Left ventricle myocardium superior (tissue), 1 donor: ENCODE measurements around the gene SLC4A1. TPM values are rescaled to one million over a fixed set of nuclear protein-coding genes. Genes with fewer than 3 reads are reported as not detected.
A peak's percentile ranks its signal among the peaks of the same experiment; 100 is the strongest.

ENCODE experiments used
- ATAC-seq: fragments of 200-7000 bp; cut with Tn5 transposase; one replicate; pipeline ENCODE4 v1.9.1; 2020; ENCODE audit warnings: mild to moderate bottlenecking, moderate library complexity
- DNase-seq: peaks from one replicate; pipeline ENCODE4 v3.0.0-alpha.2; 2020
- intact Hi-C: fragments of 100-400 bp; cut with micrococcal nuclease; formaldehyde crosslinking; loops from one replicate; pipeline ENCODE4 v1.11.0; 2022
- total RNA-seq: library from RNA; stranded (reverse); fragmentation: NEBNext Ultra II Directional; extraction: Animal tissue kit (Norgen Biotek cat#: 25700); gene quantifications from one replicate; pipeline ENCODE4 v1.2.1, GENCODE V29; 2021
- donor health status: DM: no; HTN: yes; CAD: no; lungs with severe emphysema.

SLC4A1 gene
- total RNA-seq, 1 donor from 2014 or later = not detected

DNA sequence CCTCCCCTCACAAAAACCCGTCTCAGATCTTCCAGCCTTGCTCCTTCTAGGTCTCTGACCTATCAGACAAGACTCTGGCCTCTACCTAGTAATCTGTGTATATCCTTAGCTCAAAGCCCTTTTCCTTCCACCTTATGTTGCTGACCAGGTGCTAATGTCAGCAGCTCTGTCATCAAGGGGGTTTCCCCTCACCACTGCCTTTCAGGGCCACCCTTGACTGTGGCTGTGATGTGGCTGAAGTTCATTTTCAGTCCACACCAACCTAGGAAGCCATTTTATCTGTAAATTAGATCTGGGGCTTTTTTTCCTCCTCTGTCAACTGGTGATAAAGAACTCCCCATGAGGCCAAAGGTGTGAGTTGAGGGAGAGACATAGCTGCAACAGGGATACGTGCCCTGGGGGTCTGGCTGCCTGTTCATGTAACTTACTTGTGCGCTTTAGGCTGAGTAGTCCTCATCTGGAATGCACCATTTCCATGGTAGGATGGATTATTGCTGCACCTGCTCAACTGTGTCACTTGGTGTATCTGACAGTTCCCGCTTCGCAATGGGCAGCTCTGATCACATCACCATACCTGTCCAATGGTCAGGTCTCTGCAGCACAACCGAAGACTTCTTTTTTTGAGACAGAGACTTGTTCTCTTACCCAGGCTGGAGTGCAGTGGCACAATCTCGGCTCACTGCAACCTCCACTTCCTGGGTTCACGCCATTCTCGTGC, 25.7 kb upstream of the SLC4A1 start:
- intact Hi-C loops = no loop called here
- DNase-seq (no peak), ATAC-seq (no peak)

- DNase-seq = no peak
- ATAC-seq = no peak
- intact Hi-C loops = no loop called here
These were observed 19.7 kb upstream of the SLC4A1 start for GRCh38 chr17:44287651-44288050.

DNA sequence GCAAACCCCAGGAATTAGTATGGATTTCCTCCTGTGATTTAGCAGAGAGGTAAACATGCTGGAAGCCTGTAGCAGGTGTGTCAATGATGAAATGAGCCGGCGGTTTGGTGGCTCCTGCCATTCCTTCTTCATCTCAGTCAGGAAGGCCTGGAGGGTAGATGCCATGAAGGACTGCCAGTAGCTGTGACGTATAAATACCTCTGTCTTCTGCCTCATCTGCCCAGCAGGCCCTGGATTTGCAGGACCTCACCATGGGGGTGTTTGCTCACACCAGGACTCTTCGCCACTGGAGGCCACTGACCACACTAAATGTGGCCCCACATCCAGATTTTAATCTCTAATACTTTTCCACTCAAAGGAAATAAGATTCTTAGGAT, 16.1 kb upstream of the SLC4A1 start:
- intact Hi-C loops = no loop called here

GRCh38 chr17:44283344-44284023, 15.5 kb upstream of the SLC4A1 start:
- intact Hi-C loops = no loop called here
- ATAC-seq (no peak), DNase-seq (no peak)

More for the DNA sequence above, 16.1 kb upstream of the SLC4A1 start:
- ATAC-seq (no peak), DNase-seq (no peak)

GRCh38 chr17:44282264-44282663, 14.3 kb upstream of the SLC4A1 start:
- DNase-seq = no peak
- intact Hi-C loops = no loop called here
- ATAC-seq = no peak

- ATAC-seq (no peak), DNase-seq (no peak)
- intact Hi-C loops = no loop called here
These were observed 13.6 kb upstream of the SLC4A1 start for GRCh38 chr17:44281570-44281969.

DNA sequence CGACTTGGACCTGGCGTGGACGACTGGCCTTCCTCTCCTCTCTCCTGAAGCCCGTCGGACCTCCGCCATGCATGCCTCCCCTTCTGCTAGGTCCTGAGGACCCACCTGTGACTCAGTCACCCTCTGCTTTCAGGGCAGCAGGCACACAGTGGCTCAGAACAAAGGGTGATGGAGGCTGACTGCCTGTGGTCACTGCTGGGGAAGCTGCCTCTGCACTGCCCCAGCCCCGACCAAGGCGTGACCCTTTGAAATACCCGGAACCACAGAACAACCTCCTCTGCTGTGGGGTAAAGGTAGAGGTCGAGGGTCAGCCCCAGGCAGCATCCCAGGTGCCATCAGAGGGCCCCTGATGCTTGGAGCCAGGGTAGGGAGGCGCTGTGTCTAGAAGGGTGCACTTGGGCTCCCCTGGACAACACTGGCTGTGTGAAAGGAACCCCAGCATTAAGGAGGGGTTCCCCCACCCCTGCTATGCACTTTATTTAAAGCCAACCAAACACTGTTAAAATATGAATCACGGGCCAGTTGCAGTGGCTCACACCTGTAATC, 12.5 kb upstream of the SLC4A1 start:
- ATAC-seq = no peak
- no peak for DNase-seq
- intact Hi-C loops = no loop called here

- intact Hi-C loops = no loop called here
- DNase-seq (peak; percentile 83), ATAC-seq (peak; percentile 97)
These were observed 11.9 kb upstream of the SLC4A1 start for GRCh38 chr17:44279666-44280391.

DNA sequence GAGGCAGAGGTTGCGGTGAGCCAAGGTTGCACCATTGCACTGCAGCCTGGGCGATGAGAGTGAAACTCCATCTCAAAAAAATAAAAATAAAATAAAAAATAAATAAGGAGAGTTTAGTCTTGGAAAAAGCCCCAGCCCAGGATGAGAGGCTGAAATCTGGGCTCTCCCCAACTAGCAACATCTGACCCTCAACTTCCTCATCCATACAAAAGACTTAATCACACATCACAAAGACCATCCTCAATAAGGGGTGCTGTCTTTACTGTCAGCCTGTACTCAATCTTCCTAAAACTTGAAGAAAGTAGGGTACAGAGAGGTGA, 11.4 kb upstream of the SLC4A1 start:
- no peak for ATAC-seq
- DNase-seq = no peak
- intact Hi-C loops = no loop called here

- intact Hi-C loops = no loop called here
- no peak for ATAC-seq
- no peak for DNase-seq
These were observed 10.0 kb upstream of the SLC4A1 start for GRCh38 chr17:44277976-44278375.

DNA sequence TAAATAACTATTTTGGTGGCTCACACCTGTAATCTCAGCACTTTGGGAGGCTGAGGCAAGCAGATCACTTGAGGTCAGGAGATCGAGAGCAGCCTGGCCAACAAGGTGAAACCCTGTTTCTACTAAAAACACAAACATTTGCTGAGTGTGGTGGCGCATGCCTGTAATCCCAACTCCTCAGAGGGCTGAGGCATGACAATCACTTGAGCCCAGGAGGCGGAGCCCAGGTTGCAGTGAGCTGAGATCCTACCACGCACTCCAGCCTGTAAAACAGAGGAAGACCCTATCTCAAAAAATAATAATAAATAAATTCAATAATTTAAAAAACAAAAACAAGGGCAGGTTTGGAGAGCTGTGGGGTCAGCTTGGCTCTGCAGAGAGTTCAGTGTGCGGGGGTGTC, 5.7 kb upstream of the SLC4A1 start:
- DNase-seq (no peak), ATAC-seq (no peak)
- intact Hi-C loops = no loop called here

GRCh38 chr17:44272954-44273353, 5.0 kb upstream of the SLC4A1 start:
- ATAC-seq = peak; percentile 55
- intact Hi-C loops = no loop called here
- no peak for DNase-seq

DNA sequence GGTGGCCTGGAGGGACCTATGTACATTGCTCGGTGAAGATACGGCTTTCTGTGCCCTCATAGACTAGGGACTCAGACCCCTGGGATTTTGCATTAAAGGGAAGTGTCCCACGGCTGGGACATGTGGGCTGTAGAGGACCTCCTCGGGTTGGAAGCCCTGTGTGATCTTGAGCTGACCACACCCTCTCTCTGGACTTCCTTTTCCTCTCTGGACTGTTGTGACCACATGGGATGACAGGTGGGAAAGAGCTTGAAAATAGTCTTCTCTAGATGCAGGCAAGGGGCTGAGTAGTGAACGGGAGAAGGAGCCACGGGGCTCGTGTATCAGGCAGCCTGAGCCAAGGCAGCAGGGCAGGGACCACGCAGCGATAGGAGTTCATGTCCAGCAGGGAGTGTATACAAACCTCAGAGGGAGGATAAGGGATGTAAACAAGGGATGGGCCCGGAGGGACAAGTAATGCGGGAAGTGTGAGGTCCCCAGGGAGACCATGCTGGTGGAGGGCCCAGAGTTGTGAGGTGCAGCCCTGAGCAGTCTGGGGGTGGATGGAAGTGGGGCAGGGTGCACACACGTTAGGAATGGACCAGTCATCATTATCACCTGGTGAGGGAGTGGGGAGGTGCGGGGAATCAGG, 4.5 kb upstream of the SLC4A1 start:
- peak; percentile 58 for ATAC-seq
- no peak for DNase-seq

DNA sequence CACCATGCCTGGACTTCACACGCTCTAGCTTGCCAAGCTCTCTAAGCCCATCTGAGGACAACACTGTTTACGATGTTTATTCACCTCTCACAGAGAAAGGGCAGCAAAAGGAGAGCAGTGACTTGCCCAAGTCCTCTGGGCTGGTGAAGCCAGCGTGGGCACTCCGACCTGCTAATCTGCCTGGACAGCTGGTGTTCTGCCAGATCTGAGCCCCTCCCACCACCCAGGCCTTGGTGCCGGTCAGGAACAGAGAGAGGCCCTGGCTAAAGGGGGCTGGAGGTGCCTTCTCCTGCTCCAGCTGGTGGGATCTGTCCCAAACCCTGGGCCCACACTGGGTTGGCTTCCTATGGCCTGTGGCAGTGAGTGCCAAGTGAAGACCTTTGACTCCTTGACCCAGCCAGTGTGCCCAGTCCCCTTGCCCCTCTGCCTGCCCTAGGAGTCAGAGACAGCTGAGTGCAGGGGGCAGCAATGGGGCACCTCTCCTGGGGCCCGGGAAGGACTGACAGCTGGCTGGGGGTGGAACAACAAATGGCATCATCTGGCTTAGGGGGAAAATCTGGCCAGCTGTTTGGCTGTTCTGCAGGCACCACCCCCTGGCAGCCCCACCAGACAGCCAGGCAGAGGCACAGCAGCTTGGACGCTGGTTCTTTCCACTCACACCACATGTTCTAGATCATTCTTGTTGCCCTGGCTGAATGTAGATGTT, 1.8 kb upstream of the SLC4A1 start:
- ATAC-seq = no peak
- intact Hi-C loops = no loop called here
- DNase-seq = no peak

More for the DNA sequence above, 4.5 kb upstream of the SLC4A1 start:
- intact Hi-C loops = no loop called here

GRCh38 chr17:44268709-44269534, 987 bp upstream of the SLC4A1 start:
- no peak for ATAC-seq
- intact Hi-C loops = no loop called here

GRCh38 chr17:44267165-44267455, 825 bp downstream of the SLC4A1 start:
- intact Hi-C loops = no loop called here
- no peak for ATAC-seq

More at GRCh38 chr17:44268709-44269534, 987 bp upstream of the SLC4A1 start:
- DNase-seq = no peak

DNA sequence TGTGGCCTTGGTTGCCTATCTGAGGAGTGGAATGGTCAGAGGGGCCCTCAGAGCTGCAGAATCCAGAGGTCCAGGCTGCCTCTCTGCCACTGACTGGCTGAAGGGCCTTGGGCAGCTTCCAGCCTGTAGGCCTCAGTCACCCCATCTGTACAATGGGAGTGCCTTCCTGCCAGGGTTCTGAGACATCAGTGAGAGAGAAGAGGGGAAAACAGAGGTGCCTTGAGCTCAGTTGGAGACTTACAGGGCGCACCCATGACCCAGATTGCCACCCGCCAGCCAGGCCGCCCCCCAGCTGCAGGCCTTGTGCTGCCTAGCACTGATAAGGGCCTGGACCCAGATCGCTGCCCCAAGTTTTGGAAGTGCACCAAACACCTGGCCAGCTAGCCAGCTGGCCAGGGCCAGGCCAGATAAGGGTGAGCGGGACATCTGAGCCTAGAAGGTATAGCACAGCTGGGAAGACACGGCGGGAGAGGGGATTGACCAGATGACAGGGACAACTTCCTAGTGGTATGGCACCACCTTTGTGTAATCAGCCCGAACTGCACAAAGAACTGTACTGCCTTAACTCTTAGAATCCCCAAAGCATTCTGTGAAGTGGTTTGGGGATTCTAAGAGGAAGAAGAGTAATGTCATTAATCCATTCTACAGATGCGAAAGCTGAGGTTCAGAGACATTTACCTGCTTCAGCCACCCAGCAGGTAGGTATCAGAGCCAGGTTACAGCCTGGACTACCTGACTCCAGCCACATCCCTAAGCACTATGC, 1.4 kb downstream of the SLC4A1 start:
- DNase-seq = no peak
- ATAC-seq = no peak
- intact Hi-C loops = no loop called here

More at GRCh38 chr17:44267165-44267455, 825 bp downstream of the SLC4A1 start:
- no peak for DNase-seq
